Hepatocyte (in vitro differentiated cells): ENCODE data around the gene YTHDC2.

ENCODE experiments used
- EZH2 ChIP-seq: fragments of 200-600 bp; sonication (generic); IDR thresholded peaks from 2 replicates; pipeline ENCODE4 v1.6.1; 2016; ENCODE audit warnings: antibody characterized with exemption, mild to moderate bottlenecking, borderline replicate concordance
- TF ChIP-seq, protein P1 (sequence below): fragments of 200-600 bp; sonication (generic); IDR thresholded peaks from 2 replicates; pipeline ENCODE4 v1.5.1; 2016; ENCODE audit warnings: antibody characterized with exemption, mild to moderate bottlenecking; ENCODE audit not compliant: poor library complexity

DNA sequence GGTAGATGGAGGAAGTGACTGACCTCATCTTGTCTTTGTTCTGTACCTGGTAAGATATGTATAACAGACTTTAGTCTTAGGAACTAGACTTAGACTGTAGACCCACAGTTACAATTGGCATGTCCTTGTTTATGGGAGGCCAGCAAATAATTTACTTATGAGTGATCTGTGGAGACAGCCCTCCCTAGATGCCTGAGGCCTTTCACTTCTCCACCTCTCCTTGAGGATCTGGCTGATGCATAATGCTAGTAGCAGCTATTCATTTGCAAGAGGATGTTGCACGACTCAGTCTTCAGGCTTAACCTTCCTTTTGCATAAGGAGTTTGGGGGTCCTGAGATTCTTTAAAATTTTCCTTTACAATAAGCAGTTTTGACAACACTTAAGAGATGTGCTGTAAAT is 100.7 kb downstream of the YTHDC2 start:
- TF ChIP-seq EZH2 = no peak
- TF ChIP-seq, protein P1, sequence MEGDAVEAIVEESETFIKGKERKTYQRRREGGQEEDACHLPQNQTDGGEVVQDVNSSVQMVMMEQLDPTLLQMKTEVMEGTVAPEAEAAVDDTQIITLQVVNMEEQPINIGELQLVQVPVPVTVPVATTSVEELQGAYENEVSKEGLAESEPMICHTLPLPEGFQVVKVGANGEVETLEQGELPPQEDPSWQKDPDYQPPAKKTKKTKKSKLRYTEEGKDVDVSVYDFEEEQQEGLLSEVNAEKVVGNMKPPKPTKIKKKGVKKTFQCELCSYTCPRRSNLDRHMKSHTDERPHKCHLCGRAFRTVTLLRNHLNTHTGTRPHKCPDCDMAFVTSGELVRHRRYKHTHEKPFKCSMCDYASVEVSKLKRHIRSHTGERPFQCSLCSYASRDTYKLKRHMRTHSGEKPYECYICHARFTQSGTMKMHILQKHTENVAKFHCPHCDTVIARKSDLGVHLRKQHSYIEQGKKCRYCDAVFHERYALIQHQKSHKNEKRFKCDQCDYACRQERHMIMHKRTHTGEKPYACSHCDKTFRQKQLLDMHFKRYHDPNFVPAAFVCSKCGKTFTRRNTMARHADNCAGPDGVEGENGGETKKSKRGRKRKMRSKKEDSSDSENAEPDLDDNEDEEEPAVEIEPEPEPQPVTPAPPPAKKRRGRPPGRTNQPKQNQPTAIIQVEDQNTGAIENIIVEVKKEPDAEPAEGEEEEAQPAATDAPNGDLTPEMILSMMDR = no peak
